Panc1 (cell line): ENCODE measurements around the gene TM2D3. TPM values are rescaled to one million over a fixed set of nuclear protein-coding genes. Genes with fewer than 3 reads are reported as not detected.

ENCODE experiments used
- ATAC-seq: fragments of 200-7000 bp; cut with Tn5 transposase; 2 replicates; pipeline ENCODE4 v1.9.1; 2020; ENCODE audit warnings: mild to moderate bottlenecking, moderate library complexity
- BruUV-seq: library from RNA; stranded (reverse); fragments of 400-500 nt; replicated peaks from 2 replicates; lab custom pipeline; 2021; lab: Mats Ljungman, UMichigan
- CTCF ChIA-PET: fragments of 300-600 bp; sonication (Branson Sonifier 250); formaldehyde crosslinking; loops from one replicate; lab custom pipeline; 2022; ENCODE audit warnings: antibody characterized with exemption; lab: Charles Lee
- POLR2A ChIA-PET: fragments of 300-600 bp; sonication (Branson Sonifier 250); formaldehyde crosslinking; loops from one replicate; lab custom pipeline; 2022; ENCODE audit warnings: antibody characterized with exemption; lab: Charles Lee
- DNase-seq: peaks from one replicate; pipeline ENCODE4 v3.0.0-alpha.2; 2010; ENCODE audit warnings: low read depth, low spot score
- H3K27ac ChIP-seq: 2 replicates; pipeline ENCODE4 v1.5.1; 2011; ENCODE audit warnings: mild to moderate bottlenecking, low read length, inconsistent platforms
- H3K27me3 ChIP-seq: fragments of 200-500 bp; sonication (Bioruptor generic); 2 replicates; pipeline ENCODE4 v1.6.0; 2014; ENCODE audit warnings: low read length, inconsistent platforms; ENCODE audit not compliant: control insufficient read depth, insufficient read depth
- H3K36me3 ChIP-seq: fragments of 200-500 bp; sonication (Bioruptor generic); 2 replicates; pipeline ENCODE4 v1.5.1; 2014; ENCODE audit warnings: inconsistent platforms, mild to moderate bottlenecking, low read length, moderate library complexity; ENCODE audit not compliant: control insufficient read depth, insufficient read depth
- H3K4me1 ChIP-seq: 2 replicates; pipeline ENCODE4 v1.5.1; 2011; ENCODE audit warnings: inconsistent platforms, mild to moderate bottlenecking, low read length, moderate library complexity; ENCODE audit not compliant: control insufficient read depth, insufficient read depth
- H3K4me3 ChIP-seq, 2 experiments: 2 replicates each; pipeline ENCODE4 v1.5.1; 2011 to 2012; ENCODE audit warnings: low read depth in 2 of 2, low read length in 2 of 2, mild to moderate bottlenecking in 2 of 2, inconsistent platforms in 1 of 2, moderate library complexity in 1 of 2
- H3K9me3 ChIP-seq: fragments of 200-500 bp; sonication (Bioruptor generic); 2 replicates; pipeline ENCODE4 v1.5.1; 2014; ENCODE audit warnings: low read depth, mild to moderate bottlenecking, inconsistent platforms, low read length, moderate library complexity; ENCODE audit not compliant: control insufficient read depth, insufficient read depth
- POLR2AphosphoS5 ChIP-seq: IDR thresholded peaks from 2 replicates; pipeline ENCODE4 v1.6.1; 2012; ENCODE audit warnings: mild to moderate bottlenecking, low read depth, low read length, moderate library complexity
- REST ChIP-seq, 2 experiments: IDR thresholded peaks; 2 replicates each; pipeline ENCODE4 v1.6.1; 2011 to 2012; ENCODE audit warnings: low read depth in 2 of 2, control low read depth in 1 of 2, low read length in 1 of 2, mild to moderate bottlenecking in 1 of 2, moderate library complexity in 1 of 2; ENCODE audit not compliant: insufficient read depth in 1 of 2
- SIN3A ChIP-seq: IDR thresholded peaks from 2 replicates; pipeline ENCODE4 v1.6.1; 2012; ENCODE audit warnings: low read depth, mild to moderate bottlenecking, low read length, moderate library complexity, borderline replicate concordance; ENCODE audit not compliant: insufficient read depth
- TCF7L2 ChIP-seq: IDR thresholded peaks from 2 replicates; pipeline ENCODE4 v1.6.1; 2011; ENCODE audit warnings: mild to moderate bottlenecking, low read depth, low read length, inconsistent platforms
- in situ Hi-C: cut with HindIII; loops from 2 replicates; pipeline ENCODE4 v1.10.0; 2016; ENCODE audit warnings: low sequenced_read_pairs, low pct_unique_long_range_greater_than_20kb
- intact Hi-C: fragments of 100-400 bp; cut with micrococcal nuclease; formaldehyde crosslinking; loops from one replicate; pipeline ENCODE4 v1.10.0; 2022; ENCODE audit not compliant: unreplicated experiment
- total RNA-seq: library from RNA; stranded (reverse); gene quantifications from one replicate; pipeline ENCODE4 v1.2.1, GENCODE V29; 2021; ENCODE audit not compliant: unreplicated experiment
- TF ChIP-seq, protein P1 (sequence below): fragments of 450-650 bp; IDR thresholded peaks from 2 replicates; pipeline ENCODE4 v1.5.1; 2017; ENCODE audit warnings: mild to moderate bottlenecking

The TM2D3 gene
- total RNA-seq, 1 experiment from 2014 or later, result 53.4 TPM

GRCh38 chr15:101657968-101658784 is 6.0 kb upstream of the TM2D3 start:
- DNase-seq, result no peak
- Histone ChIP-seq H3K27ac (no peak overlapping the region), H3K4me1 (peaks cover 5% of the 10 kb centered on the region; the same call in 1 of the 2 replicates), H3K36me3 (0 out of 2 replicates have a peak, but pooled peaks cover 2% of the 10 kb centered on the region), H3K27me3 (no peaks in the 10 kb centered on the region), H3K9me3 (no peaks in the 10 kb centered on the region), H3K4me3 (no peak overlapping the region)
- ChIA-PET CTCF (no interaction called here), POLR2A (interaction anchor here (0.6 kb wide), 1 partner anchor 14 kb away, joined by 3 read pairs; no protein-coding TSS in a partner anchor)
- intact Hi-C loops (no loop called here), in situ Hi-C loops (no loop called here)
- no peak for ATAC-seq
- TF ChIP-seq SIN3A, result no peak
- no peak for TF ChIP-seq POLR2AphosphoS5
- no peak for TF ChIP-seq TCF7L2
- TF ChIP-seq, protein P1, sequence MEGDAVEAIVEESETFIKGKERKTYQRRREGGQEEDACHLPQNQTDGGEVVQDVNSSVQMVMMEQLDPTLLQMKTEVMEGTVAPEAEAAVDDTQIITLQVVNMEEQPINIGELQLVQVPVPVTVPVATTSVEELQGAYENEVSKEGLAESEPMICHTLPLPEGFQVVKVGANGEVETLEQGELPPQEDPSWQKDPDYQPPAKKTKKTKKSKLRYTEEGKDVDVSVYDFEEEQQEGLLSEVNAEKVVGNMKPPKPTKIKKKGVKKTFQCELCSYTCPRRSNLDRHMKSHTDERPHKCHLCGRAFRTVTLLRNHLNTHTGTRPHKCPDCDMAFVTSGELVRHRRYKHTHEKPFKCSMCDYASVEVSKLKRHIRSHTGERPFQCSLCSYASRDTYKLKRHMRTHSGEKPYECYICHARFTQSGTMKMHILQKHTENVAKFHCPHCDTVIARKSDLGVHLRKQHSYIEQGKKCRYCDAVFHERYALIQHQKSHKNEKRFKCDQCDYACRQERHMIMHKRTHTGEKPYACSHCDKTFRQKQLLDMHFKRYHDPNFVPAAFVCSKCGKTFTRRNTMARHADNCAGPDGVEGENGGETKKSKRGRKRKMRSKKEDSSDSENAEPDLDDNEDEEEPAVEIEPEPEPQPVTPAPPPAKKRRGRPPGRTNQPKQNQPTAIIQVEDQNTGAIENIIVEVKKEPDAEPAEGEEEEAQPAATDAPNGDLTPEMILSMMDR, result no peak
- no peak for TF ChIP-seq REST (IDR thresholded peaks at IDR 0.05; ENCODE audit: insufficient read depth in 1 of 2, low read depth in 2 of 2, low read length in 1 of 2)
- BruUV-seq, result no TSS peak

GRCh38 chr15:101657171-101657570 is 5.0 kb upstream of the TM2D3 start:
- peaks cover 5% of the 10 kb centered on the region; the same call in 1 of the 2 replicates for H3K4me1 ChIP-seq
- DNase-seq (no peak), ATAC-seq (no peak)
- no TSS peak for BruUV-seq
- intact Hi-C loops (no loop called here), in situ Hi-C loops (no loop called here)
- H3K27me3 ChIP-seq, result no peaks in the 10 kb centered on the region
- H3K4me3 ChIP-seq, result no peak overlapping the region
- no peaks in the 10 kb centered on the region for H3K36me3 ChIP-seq
- CTCF ChIA-PET, result no interaction called here
- no peaks in the 10 kb centered on the region for H3K9me3 ChIP-seq
- POLR2A ChIA-PET, result no interaction called here
- H3K27ac ChIP-seq, result no peak overlapping the region
- TF ChIP-seq POLR2AphosphoS5, result no peak
- TF ChIP-seq, protein P1, result no peak
